Prostate gland (tissue), 2 donors: ENCODE measurements around the gene HSD17B14.

Experiments
- CTCF ChIP-seq, 4 experiments: fragments of 200-600 bp in 2 of 4; fragments of 450-650 bp in 2 of 4; sonication (generic) in 2 of 4; IDR thresholded peaks; 1 replicate in 3 of 4; 2 replicates in 1 of 4; pipeline ENCODE4 v1.5.1; 2016 to 2019; ENCODE audit warnings: antibody characterized with exemption in 4 of 4, mild to moderate bottlenecking in 2 of 4, moderate library complexity in 2 of 4
- POLR2A ChIP-seq: fragments of 450-650 bp; IDR thresholded peaks from one replicate; pipeline ENCODE4 v1.6.1; 2016; ENCODE audit warnings: antibody characterized with exemption, mild to moderate bottlenecking
- POLR2AphosphoS5 ChIP-seq: sonication (generic); formaldehyde crosslinking; IDR thresholded peaks from one replicate; pipeline ENCODE4 v1.6.1; 2017; ENCODE audit warnings: antibody characterized with exemption

- TF ChIP-seq CTCF (IDR thresholded peaks at IDR 0.05), result peak in 1 of 4 experiments; percentile 7
- TF ChIP-seq POLR2A, result no peak
- peak; percentile 100 for TF ChIP-seq POLR2AphosphoS5
These were observed 16.9 kb downstream of the HSD17B14 start for GRCh38 chr19:48819366-48819816.
